H9 (cell line): ENCODE results near the gene VAV1. TPM values are rescaled to one million over a fixed set of nuclear protein-coding genes. Genes with fewer than 3 reads are reported as not detected.

Experiments
- DNase-seq: peaks from one replicate; pipeline ENCODE4 v3.0.0-alpha.2; 2017
- H2AFZ ChIP-seq: one replicate; pipeline ENCODE4 v1.6.1; 2013; ENCODE audit warnings: mild to moderate bottlenecking, low read length, control low read depth, moderate library complexity
- H2AK5ac ChIP-seq: 2 replicates; pipeline ENCODE4 v1.6.1; 2013; ENCODE audit warnings: low read length, control low read depth, mixed read lengths; ENCODE audit not compliant: insufficient read length
- H2BK120ac ChIP-seq: one replicate; pipeline ENCODE4 v1.6.1; 2013; ENCODE audit warnings: low read depth, mild to moderate bottlenecking, low read length, control low read depth, inconsistent platforms; ENCODE audit not compliant: poor library complexity, severe bottlenecking
- H2BK12ac ChIP-seq: 2 replicates; pipeline ENCODE4 v1.6.1; 2013; ENCODE audit warnings: low read length, control low read depth, mixed read lengths, low read depth; ENCODE audit not compliant: insufficient read length
- H2BK15ac ChIP-seq: 2 replicates; pipeline ENCODE4 v1.6.1; 2013; ENCODE audit warnings: low read depth, low read length, control low read depth
- H2BK20ac ChIP-seq: one replicate; pipeline ENCODE4 v1.6.1; 2013; ENCODE audit warnings: low read depth, mild to moderate bottlenecking, low read length, control low read depth, inconsistent platforms; ENCODE audit not compliant: poor library complexity, severe bottlenecking
- H2BK5ac ChIP-seq: 2 replicates; pipeline ENCODE4 v1.6.1; 2013; ENCODE audit warnings: low read length, control low read depth, mixed read lengths; ENCODE audit not compliant: insufficient read length
- H3K14ac ChIP-seq: 2 replicates; pipeline ENCODE4 v1.6.1; 2013; ENCODE audit warnings: low read length, control low read depth; ENCODE audit not compliant: insufficient read depth
- H3K18ac ChIP-seq: 2 replicates; pipeline ENCODE4 v1.6.1; 2013; ENCODE audit warnings: low read depth, mild to moderate bottlenecking, mixed read lengths, low read length, control low read depth; ENCODE audit not compliant: insufficient read length
- H3K23ac ChIP-seq: 2 replicates; pipeline ENCODE4 v1.6.1; 2013; ENCODE audit warnings: low read length, control low read depth, mixed read lengths, low read depth; ENCODE audit not compliant: insufficient read length
- H3K23me2 ChIP-seq: 2 replicates; pipeline ENCODE4 v1.6.1; 2013; ENCODE audit warnings: low read depth, mild to moderate bottlenecking, mixed read lengths, low read length, control low read depth; ENCODE audit not compliant: insufficient read length, poor library complexity, severe bottlenecking
- H3K27ac ChIP-seq: 2 replicates; pipeline ENCODE4 v1.5.1; 2013; ENCODE audit warnings: low read length, control low read depth, mixed read lengths, low read depth; ENCODE audit not compliant: insufficient read length
- H3K27me3 ChIP-seq: 2 replicates; pipeline ENCODE4 v1.6.1; 2013; ENCODE audit warnings: low read length, control low read depth, inconsistent platforms; ENCODE audit not compliant: insufficient read depth
- H3K4ac ChIP-seq: 2 replicates; pipeline ENCODE4 v1.6.1; 2013; ENCODE audit warnings: low read depth, mild to moderate bottlenecking, control low read depth, inconsistent platforms, low read length, moderate library complexity
- H3K4me1 ChIP-seq: 2 replicates; pipeline ENCODE4 v1.6.1; 2013; ENCODE audit warnings: low read length, control low read depth, inconsistent platforms; ENCODE audit not compliant: insufficient read depth
- H3K4me2 ChIP-seq: 2 replicates; pipeline ENCODE4 v1.6.1; 2013; ENCODE audit warnings: low read length, control low read depth, mixed read lengths; ENCODE audit not compliant: insufficient read length, insufficient read depth
- H3K56ac ChIP-seq: 2 replicates; pipeline ENCODE4 v1.6.1; 2013; ENCODE audit warnings: low read depth, mild to moderate bottlenecking, mixed read lengths, low read length, control low read depth; ENCODE audit not compliant: insufficient read length
- H3K79me1 ChIP-seq: 2 replicates; pipeline ENCODE4 v1.6.1; 2013; ENCODE audit warnings: low read depth, mild to moderate bottlenecking, moderate library complexity, low read length, control low read depth, inconsistent platforms; ENCODE audit not compliant: insufficient read depth, poor library complexity, severe bottlenecking
- H3K79me2 ChIP-seq: 2 replicates; pipeline ENCODE4 v1.6.1; 2013; ENCODE audit warnings: low read length, control low read depth, inconsistent platforms; ENCODE audit not compliant: insufficient read depth
- H3K9ac ChIP-seq: 2 replicates; pipeline ENCODE4 v1.6.1; 2013; ENCODE audit warnings: low read length, control low read depth, mixed read lengths; ENCODE audit not compliant: insufficient read length; ENCODE audit errors: extremely low read depth
- H3K9me3 ChIP-seq: one replicate; pipeline ENCODE4 v1.6.1; 2013; ENCODE audit warnings: low read depth, low read length, inconsistent platforms; ENCODE audit not compliant: control insufficient read depth
- H3T11ph ChIP-seq: one replicate; pipeline ENCODE4 v1.6.1; 2013; ENCODE audit warnings: mild to moderate bottlenecking, low read length, control low read depth, inconsistent platforms
- H4K20me1 ChIP-seq: one replicate; pipeline ENCODE4 v1.6.1; 2013; ENCODE audit not compliant: control insufficient read depth, insufficient read length, insufficient read depth
- H4K5ac ChIP-seq: 2 replicates; pipeline ENCODE4 v1.6.1; 2013; ENCODE audit warnings: low read depth, mild to moderate bottlenecking, mixed read lengths, low read length, control low read depth; ENCODE audit not compliant: insufficient read length
- H4K8ac ChIP-seq: replicated peaks from 2 replicates; pipeline ENCODE4 v1.6.1; 2013; ENCODE audit warnings: low read length, control low read depth, mixed read lengths, low read depth; ENCODE audit not compliant: insufficient read length
- H4K91ac ChIP-seq: 2 replicates; pipeline ENCODE4 v1.6.1; 2013; ENCODE audit warnings: low read depth, mild to moderate bottlenecking, moderate library complexity, mixed read lengths, low read length, control low read depth; ENCODE audit not compliant: insufficient read length
- H3K27ac Mint-ChIP-seq, 3 experiments: 2 replicates in 2 of 3; 3 replicates in 1 of 3; pipeline ENCODE4 v1.8.0; 2020 to 2021; ENCODE audit warnings: mixed read lengths in 3 of 3, mild to moderate bottlenecking in 1 of 3, moderate library complexity in 1 of 3
- H3K27me3 Mint-ChIP-seq: 2 replicates; pipeline ENCODE4 v1.8.0; 2021; ENCODE audit warnings: low read depth, mild to moderate bottlenecking, moderate library complexity, mixed read lengths
- H3K36me3 Mint-ChIP-seq, 3 experiments: 2 replicates in 2 of 3; 3 replicates in 1 of 3; pipeline ENCODE4 v1.8.0; 2020 to 2021; ENCODE audit warnings: low read depth in 3 of 3, mixed read lengths in 3 of 3; ENCODE audit not compliant: insufficient read depth in 1 of 3
- H3K4me1 Mint-ChIP-seq, 2 experiments: 2 replicates each; pipeline ENCODE4 v1.8.0; 2020; ENCODE audit warnings: mixed read lengths in 2 of 2
- H3K4me3 Mint-ChIP-seq, 2 experiments: 2 replicates in 1 of 2; 3 replicates in 1 of 2; pipeline ENCODE4 v1.8.0; 2020 to 2021; ENCODE audit warnings: mild to moderate bottlenecking in 2 of 2, mixed read lengths in 2 of 2, moderate library complexity in 1 of 2
- H3K9me3 Mint-ChIP-seq, 2 experiments: 2 replicates in 1 of 2; 3 replicates in 1 of 2; pipeline ENCODE4 v1.8.0; 2020; ENCODE audit warnings: mild to moderate bottlenecking in 2 of 2, mixed read lengths in 2 of 2, moderate library complexity in 1 of 2
- CTCF ChIP-seq: fragments of 200-600 bp; sonication (generic); conservative IDR thresholded peaks from 3 replicates; pipeline ENCODE4 v1.8.0; 2021; ENCODE audit warnings: antibody characterized with exemption, mild to moderate bottlenecking
- WGBS: extraction: QIAGEN DNeasy Blood & Tissue Kit; methylation state at CpG from one replicate; pipeline ENCODE4 v1.1.7; 2013; ENCODE audit warnings: missing lambda C conversion rate, low lambda C conversion rate, mixed read lengths; ENCODE audit not compliant: insufficient read length; ENCODE audit errors: extremely low coverage; 5-methylcytosine and 5-hydroxymethylcytosine counted together
- total RNA-seq: library from RNA; stranded (reverse); gene quantifications from 2 replicates; pipeline ENCODE4 v1.2.1, GENCODE V29; 2021

Gene VAV1
- total RNA-seq, 1 experiment from 2014 or later, result 0.90 TPM

GRCh38 chr19:6833166-6833790 lies 60.8 kb downstream of the VAV1 start:
- no peak overlapping the region for H3K4me2 ChIP-seq
- H3K27me3 ChIP-seq, result no peaks in the 10 kb centered on the region
- H3K4me3 Mint-ChIP-seq, result no peak overlapping the region
- no peak overlapping the region for H2AK5ac ChIP-seq
- no peak overlapping the region for H2BK5ac ChIP-seq
- no peak overlapping the region for H3K14ac ChIP-seq
- no CpG with 5 or more reads among the region's 16 CpGs for WGBS
- no peaks in the 10 kb centered on the region for H3K9me3 ChIP-seq
- no peak overlapping the region for H3K4ac ChIP-seq
- no peak overlapping the region for H4K91ac ChIP-seq
- H3T11ph ChIP-seq, result no peak overlapping the region
- peaks cover 0 to 2% (median 0%) of the 10 kb centered on the region in 3 experiments; a peak in 1 of 7 replicates for H3K36me3 Mint-ChIP-seq
- no peaks in the 10 kb centered on the region for H4K20me1 ChIP-seq
- no peaks in the 10 kb centered on the region for H3K4me1 ChIP-seq
- H2BK12ac ChIP-seq, result no peak overlapping the region
- H3K9ac ChIP-seq, result no peak overlapping the region
- no peak for DNase-seq
- no peak overlapping the region for H2BK15ac ChIP-seq
- no peak overlapping the region for H2AFZ ChIP-seq
- H2BK120ac ChIP-seq, result no peak overlapping the region
- H3K79me1 ChIP-seq, result no peaks in the 10 kb centered on the region
- H3K9me3 Mint-ChIP-seq, result peaks cover 7 to 81% of the 10 kb centered on the region in 2 experiments; a peak in 4 of 5 replicates
- no peak overlapping the region for H3K18ac ChIP-seq
- H3K27me3 Mint-ChIP-seq, result peaks cover 13% of the 10 kb centered on the region
- H4K5ac ChIP-seq, result no peak overlapping the region
- H3K23me2 ChIP-seq, result no peaks in the 10 kb centered on the region
- peaks cover 0 to 2% of the 10 kb centered on the region in 2 experiments; a peak in 1 of 4 replicates for H3K4me1 Mint-ChIP-seq
- H4K8ac ChIP-seq, result no peak overlapping the region
- no peak overlapping the region for H2BK20ac ChIP-seq
- no peak overlapping the region for H3K23ac ChIP-seq
- H3K56ac ChIP-seq, result no peak overlapping the region
- H3K27ac ChIP-seq, result no peak overlapping the region
- no peaks in the 10 kb centered on the region for H3K79me2 ChIP-seq
- no peak overlapping the region for H3K27ac Mint-ChIP-seq
- TF ChIP-seq CTCF, result no peak
